Type B pancreatic cell (in vitro differentiated cells): ENCODE results near the gene TMCO5A. TPM values are rescaled to one million over a fixed set of nuclear protein-coding genes. Genes with fewer than 3 reads are reported as not detected.

Experiments used
- DNase-seq: peaks from one replicate; pipeline ENCODE4 v3.0.0; 2021; ENCODE audit warnings: mixed read lengths; ENCODE audit not compliant: unreplicated experiment; ENCODE audit errors: extremely low spot score
- H3K27ac Mint-ChIP-seq: 2 replicates; pipeline ENCODE4 v1.8.0; 2021; ENCODE audit warnings: mild to moderate bottlenecking, mixed read lengths
- H3K27me3 Mint-ChIP-seq: 2 replicates; pipeline ENCODE4 v1.8.0; 2021; ENCODE audit warnings: mixed read lengths
- H3K36me3 Mint-ChIP-seq: 2 replicates; pipeline ENCODE4 v1.8.0; 2021; ENCODE audit warnings: mixed read lengths
- H3K4me1 Mint-ChIP-seq: one replicate; pipeline ENCODE4 v1.8.0; 2021; ENCODE audit warnings: mixed read lengths; ENCODE audit not compliant: unreplicated experiment
- H3K4me3 Mint-ChIP-seq: 2 replicates; pipeline ENCODE4 v1.8.0; 2021; ENCODE audit warnings: mild to moderate bottlenecking, mixed read lengths
- H3K9me3 Mint-ChIP-seq: 2 replicates; pipeline ENCODE4 v1.8.0; 2021; ENCODE audit warnings: mixed read lengths
- total RNA-seq: library from RNA; stranded (reverse); gene quantifications from 2 replicates; pipeline ENCODE4 v1.2.1, GENCODE V29; 2021; ENCODE audit warnings: low replicate concordance
- TF ChIP-seq, protein P1 (sequence below): fragments of 200-600 bp; sonication (generic); conservative IDR thresholded peaks from 2 replicates; pipeline ENCODE4 v1.5.0; 2021; ENCODE audit warnings: antibody characterized with exemption, mild to moderate bottlenecking

Gene TMCO5A
- total RNA-seq, 1 donor from 2014 or later, result not detected

- H3K27ac Mint-ChIP-seq, result no peak overlapping the region
- H3K4me1 Mint-ChIP-seq, result peaks cover 5% of the 10 kb centered on the region
- no peak for DNase-seq
- peaks cover 16% of the 10 kb centered on the region for H3K9me3 Mint-ChIP-seq
- no peak overlapping the region for H3K4me3 Mint-ChIP-seq
- TF ChIP-seq, protein P1, sequence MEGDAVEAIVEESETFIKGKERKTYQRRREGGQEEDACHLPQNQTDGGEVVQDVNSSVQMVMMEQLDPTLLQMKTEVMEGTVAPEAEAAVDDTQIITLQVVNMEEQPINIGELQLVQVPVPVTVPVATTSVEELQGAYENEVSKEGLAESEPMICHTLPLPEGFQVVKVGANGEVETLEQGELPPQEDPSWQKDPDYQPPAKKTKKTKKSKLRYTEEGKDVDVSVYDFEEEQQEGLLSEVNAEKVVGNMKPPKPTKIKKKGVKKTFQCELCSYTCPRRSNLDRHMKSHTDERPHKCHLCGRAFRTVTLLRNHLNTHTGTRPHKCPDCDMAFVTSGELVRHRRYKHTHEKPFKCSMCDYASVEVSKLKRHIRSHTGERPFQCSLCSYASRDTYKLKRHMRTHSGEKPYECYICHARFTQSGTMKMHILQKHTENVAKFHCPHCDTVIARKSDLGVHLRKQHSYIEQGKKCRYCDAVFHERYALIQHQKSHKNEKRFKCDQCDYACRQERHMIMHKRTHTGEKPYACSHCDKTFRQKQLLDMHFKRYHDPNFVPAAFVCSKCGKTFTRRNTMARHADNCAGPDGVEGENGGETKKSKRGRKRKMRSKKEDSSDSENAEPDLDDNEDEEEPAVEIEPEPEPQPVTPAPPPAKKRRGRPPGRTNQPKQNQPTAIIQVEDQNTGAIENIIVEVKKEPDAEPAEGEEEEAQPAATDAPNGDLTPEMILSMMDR, result no peak
- no peaks in the 10 kb centered on the region for H3K27me3 Mint-ChIP-seq
- H3K36me3 Mint-ChIP-seq, result no peaks in the 10 kb centered on the region
Observed at GRCh38 chr15:37921527-37922385, 12.7 kb upstream of the TMCO5A start.

DNA sequence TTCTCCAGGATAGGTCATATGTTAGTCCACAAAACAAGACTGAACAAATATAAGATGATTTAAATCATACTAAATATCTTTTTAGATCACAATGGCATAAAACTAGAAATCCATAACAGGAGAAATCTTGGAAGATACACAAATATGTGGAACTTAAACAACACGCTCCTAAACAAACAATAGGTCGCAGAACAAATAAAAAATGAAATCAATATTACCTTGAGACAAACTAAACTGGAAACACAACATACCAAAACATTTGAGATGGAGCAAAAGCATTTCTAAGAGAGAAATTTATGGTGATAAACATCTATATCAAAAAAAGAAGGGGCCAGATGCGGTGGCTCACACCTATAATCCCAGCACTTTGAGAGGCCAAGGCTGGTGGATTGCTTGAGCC, 8.3 kb upstream of the TMCO5A start:
- Mint-ChIP-seq H3K27ac (no peak overlapping the region), H3K4me3 (no peak overlapping the region), H3K9me3 (peaks cover 7% of the 10 kb centered on the region), H3K27me3 (no peaks in the 10 kb centered on the region), H3K36me3 (no peaks in the 10 kb centered on the region), H3K4me1 (peaks cover 22% of the 10 kb centered on the region)
- TF ChIP-seq, protein P1, result no peak
- DNase-seq, result no peak

GRCh38 chr15:37929238-37929637, 5.2 kb upstream of the TMCO5A start:
- Mint-ChIP-seq H3K36me3 (no peaks in the 10 kb centered on the region), H3K27me3 (no peaks in the 10 kb centered on the region), H3K4me1 (peaks cover 17% of the 10 kb centered on the region), H3K27ac (no peak overlapping the region), H3K4me3 (no peak overlapping the region), H3K9me3 (no peaks in the 10 kb centered on the region)
- TF ChIP-seq, protein P1, result no peak
- no peak for DNase-seq

- no peak overlapping the region for H3K27ac Mint-ChIP-seq
- peaks cover 17% of the 10 kb centered on the region for H3K4me1 Mint-ChIP-seq
- H3K9me3 Mint-ChIP-seq, result no peaks in the 10 kb centered on the region
- no peaks in the 10 kb centered on the region for H3K36me3 Mint-ChIP-seq
- TF ChIP-seq, protein P1, result no peak
- no peak for DNase-seq
- no peak overlapping the region for H3K4me3 Mint-ChIP-seq
- no peaks in the 10 kb centered on the region for H3K27me3 Mint-ChIP-seq
Observed at GRCh38 chr15:37931321-37931720, 3.1 kb upstream of the TMCO5A start.

- TF ChIP-seq, protein P1, result no peak
- DNase-seq, result no peak
- Mint-ChIP-seq H3K4me3 (no peak overlapping the region), H3K9me3 (no peaks in the 10 kb centered on the region), H3K27me3 (no peaks in the 10 kb centered on the region), H3K4me1 (peaks cover 17% of the 10 kb centered on the region), H3K36me3 (no peaks in the 10 kb centered on the region), H3K27ac (no peak overlapping the region)
Observed at GRCh38 chr15:37931868-37932267, 2.6 kb upstream of the TMCO5A start.
